ENCODE results near the gene SLC9A8.
"Not testable (repeated sequence)": the region's sequence is repeated elsewhere in the genome, so short reads cannot be mapped to it uniquely, and the experiment has no call there.

The SLC9A8 gene, protein sequence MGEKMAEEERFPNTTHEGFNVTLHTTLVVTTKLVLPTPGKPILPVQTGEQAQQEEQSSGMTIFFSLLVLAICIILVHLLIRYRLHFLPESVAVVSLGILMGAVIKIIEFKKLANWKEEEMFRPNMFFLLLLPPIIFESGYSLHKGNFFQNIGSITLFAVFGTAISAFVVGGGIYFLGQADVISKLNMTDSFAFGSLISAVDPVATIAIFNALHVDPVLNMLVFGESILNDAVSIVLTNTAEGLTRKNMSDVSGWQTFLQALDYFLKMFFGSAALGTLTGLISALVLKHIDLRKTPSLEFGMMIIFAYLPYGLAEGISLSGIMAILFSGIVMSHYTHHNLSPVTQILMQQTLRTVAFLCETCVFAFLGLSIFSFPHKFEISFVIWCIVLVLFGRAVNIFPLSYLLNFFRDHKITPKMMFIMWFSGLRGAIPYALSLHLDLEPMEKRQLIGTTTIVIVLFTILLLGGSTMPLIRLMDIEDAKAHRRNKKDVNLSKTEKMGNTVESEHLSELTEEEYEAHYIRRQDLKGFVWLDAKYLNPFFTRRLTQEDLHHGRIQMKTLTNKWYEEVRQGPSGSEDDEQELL

DNA sequence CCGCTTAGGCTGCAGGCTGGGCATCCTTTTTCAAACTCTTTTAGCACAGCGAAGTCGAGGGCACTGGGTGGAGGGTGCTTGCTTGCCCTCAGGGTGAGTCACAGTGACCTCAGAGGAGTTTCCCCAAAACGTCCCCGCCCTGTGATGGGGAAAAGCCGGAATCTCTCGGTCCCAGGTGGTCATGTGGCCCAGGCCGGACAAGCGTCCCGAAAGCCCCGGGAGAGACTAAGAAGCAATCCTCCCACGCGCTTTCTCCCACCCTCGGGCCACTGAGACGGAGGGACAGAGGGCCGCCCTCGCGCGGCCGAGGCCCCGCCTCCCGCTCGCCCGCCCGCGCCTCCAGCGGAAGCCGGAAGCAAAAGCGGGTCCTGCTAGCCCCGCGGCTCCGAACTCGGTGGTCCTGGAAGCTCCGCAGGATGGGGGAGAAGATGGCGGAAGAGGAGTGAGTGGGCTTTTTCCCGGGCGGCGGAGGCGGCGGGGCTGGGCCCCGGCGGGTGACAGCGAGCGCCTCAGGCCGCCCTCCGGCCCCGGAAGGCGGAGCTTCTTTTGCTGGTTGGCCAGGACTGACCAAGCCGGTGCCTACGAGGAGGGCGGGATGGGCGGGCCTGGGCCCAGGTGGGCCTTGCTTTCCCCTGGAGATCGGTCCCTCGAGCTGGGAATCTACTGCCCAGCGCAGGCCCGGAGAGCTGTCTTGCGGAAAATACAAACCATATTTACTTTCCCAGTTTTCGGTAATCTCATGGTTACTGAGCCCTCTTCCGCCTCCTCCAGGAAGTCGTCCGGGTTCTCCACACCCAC is at the start of gene SLC9A8:
TSS of gene SLC9A8 (plus strand) at position 322 of the 798 bp plus-strand sequence. CDS start at position 417, 95 bp downstream.
- FAIRE-seq = no peak

DNA sequence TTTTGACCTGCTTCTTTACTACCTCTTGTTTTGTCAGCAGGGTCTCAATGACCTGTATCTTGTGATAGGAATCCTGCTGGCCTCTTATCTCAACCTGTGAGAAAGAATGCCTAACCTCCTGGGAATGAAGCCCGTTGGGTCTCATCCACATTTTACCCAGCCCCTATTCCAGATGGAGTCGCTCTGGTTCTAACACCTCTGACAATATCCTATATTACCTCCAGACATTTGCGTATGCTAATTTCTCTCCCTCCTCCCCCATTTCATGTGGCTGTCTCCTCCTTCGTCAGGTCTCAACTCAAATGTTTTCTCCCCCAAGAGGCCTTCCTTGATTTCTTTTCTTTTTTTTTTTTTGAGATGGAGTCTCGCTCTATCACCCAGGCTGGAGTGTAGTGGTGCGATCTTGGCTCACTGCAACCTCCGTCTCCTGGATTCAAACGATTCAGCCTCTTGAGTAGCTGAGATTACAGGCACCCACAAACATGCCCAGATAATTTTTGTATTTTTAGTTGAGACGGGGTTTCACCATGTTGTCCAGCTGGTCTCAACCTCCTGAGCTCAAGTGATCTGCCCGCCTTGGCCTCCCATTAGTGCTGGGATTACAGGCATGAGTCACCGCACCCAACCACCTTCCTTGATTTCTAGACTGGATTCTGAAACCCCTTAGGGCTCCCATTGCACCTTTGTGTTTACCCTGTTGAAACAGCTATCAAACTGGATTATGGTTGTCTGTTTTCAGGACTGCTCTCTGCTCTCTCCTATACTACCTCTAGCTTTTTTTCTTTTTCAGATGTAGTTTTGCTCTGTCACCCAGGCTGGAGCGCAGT is 49.5 kb upstream of the SLC9A8 start:
- no peak for FAIRE-seq

DNA sequence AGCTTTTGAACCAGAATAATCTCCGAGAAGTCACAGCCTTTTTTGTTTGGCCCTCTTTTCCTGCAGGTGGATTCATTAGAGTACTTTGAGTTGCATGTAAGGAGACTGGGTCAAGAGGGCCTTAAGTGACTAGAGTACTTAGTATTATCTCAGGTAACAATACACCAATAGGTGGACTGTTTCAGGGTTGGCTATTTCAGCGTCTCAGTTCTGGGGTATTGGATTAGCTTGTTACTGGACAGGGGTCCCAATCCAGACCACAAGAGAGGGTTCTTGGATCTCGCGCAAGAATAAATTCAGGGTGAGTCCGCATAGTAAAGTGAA is 47.3 kb upstream of the SLC9A8 start:
- FAIRE-seq = no peak

DNA sequence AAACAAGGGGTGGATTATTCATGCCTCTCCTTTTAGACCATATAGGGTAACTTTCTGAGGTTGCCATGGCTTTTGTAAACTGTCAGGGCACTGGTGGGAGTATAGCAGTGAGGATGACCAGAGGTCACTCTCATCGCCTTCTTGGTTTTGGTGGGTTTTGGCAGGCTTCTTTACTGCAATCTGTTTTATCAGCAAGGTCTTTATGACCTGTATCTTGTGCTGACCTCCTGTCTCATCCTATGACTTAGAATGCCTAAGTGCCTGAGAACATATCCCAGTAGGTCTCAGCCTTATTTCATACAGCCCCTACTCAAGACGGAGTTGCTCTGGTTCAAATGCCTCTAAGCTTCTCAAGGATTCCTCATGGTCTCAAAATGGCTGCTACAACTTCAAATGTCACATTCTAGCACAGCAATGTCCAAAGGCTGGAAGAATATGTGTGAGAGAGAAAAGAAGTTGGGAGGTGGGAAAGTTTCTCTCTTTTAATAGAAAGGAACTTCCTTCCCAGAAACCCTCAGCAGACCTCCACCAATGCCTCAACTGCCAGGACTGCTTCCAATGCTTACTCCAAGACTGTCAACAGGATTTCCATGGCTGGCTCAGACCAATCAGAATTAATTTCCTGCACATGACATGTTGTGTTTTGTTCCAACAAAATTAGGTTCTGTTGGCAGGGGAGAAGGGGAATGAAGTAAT is 46.6 kb upstream of the SLC9A8 start:
- FAIRE-seq = no peak

GRCh38 chr20:49766979-49767521 is 45.6 kb upstream of the SLC9A8 start:
- no peak for FAIRE-seq

- no peak for FAIRE-seq
Measured at GRCh38 chr20:49768204-49769047, 44.2 kb upstream of the SLC9A8 start.

DNA sequence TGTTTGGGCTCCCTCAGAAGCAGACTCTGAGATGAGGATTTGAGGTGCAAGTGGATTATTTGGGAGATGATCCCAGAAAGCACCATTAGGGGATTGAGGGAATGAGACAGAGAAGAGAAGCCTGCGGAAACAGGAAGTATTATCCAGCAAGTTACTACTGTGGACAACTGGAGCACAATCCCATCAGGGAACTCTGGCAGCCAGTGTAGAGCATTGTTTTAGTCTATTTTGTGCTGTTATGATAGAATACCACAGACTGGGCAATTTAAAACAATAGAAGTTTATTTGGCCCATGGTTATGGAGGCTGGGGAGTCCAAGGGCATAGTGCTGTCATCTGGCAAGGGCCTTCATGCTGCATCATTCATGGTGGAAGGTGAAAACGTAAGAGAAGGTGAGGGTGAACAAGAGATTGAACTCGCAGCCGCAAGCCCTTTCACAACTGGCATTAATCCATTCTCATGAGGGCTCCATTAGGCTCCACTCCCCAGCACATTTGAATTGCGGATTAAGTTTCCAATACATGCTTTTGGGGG is 43.5 kb upstream of the SLC9A8 start:
- no peak for FAIRE-seq

- no peak for FAIRE-seq
Measured at GRCh38 chr20:49770634-49771033, 42.0 kb upstream of the SLC9A8 start.

DNA sequence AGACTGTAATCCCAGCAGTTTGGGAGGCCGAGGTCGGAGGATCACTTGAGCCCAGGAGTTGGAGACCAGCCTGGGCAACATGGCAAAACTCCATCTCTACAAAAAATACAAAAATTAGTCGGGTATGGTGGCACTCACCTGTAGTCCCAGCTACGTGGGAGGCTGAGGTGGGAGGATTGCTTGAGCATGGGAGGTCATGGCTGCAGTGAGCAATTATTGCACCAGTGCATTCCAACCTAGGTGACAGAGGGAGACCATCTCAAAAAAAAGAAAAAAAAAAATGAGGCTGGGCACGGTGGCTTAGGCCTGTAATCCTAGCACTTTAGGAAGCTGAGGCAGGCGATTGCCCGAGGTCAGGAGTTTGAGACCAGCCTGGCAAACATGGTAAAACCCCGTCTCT is 38.4 kb upstream of the SLC9A8 start:
- FAIRE-seq = not testable (repeated sequence)

GRCh38 chr20:49775229-49775693 is 37.4 kb upstream of the SLC9A8 start:
- FAIRE-seq = no peak

- no peak for FAIRE-seq
Measured at GRCh38 chr20:49779972-49780371, 32.7 kb upstream of the SLC9A8 start.

GRCh38 chr20:49781676-49782075 is 31.0 kb upstream of the SLC9A8 start:
- no peak for FAIRE-seq

GRCh38 chr20:49782439-49782838 is 30.2 kb upstream of the SLC9A8 start:
- not testable (repeated sequence) for FAIRE-seq

DNA sequence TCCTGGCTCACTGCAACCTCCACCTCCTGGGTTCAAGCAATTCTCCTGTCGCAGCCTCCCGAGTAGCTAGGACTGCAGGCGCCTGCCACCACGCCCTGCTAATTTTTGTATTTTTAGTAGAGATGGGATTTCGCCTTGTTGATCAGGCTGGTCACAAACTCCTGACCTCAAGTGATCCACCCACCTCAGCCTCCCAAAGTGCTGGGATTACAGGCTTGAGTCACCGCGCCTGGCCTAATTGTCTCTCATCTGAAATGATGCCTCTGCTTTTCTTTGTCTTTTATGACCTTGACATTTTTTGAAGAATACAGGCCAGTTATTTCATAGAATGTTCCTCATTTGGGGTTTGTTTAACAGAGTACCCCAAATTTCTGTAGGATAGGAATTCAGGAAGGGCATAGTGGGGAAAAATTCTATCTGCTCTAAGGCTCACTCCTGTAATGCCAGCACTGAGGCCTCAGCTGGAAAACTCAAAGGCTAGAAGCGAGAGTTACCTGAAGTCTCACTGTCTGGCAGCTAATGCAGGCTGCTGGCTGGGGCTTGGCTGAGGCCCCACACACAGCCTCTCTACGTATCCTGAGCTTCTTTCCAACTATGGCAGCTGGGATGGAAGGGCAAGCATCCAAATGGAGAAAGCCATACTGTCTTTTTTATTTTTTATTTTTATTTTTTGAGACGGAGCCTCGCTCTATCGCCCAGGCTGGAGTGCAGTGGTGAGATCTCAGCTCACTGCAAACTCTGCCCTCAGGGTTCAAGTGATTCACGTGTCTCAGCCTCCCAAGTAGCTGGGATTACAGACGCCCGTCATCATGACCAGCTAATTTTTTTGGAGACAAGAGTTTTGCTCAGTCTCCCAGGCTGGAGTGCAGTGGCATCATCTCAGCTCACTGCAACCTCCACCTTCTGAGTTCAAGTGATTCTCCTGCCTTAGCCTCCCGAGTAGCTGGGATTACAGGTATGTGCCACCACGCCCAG is 29.3 kb upstream of the SLC9A8 start:
- not testable (repeated sequence) for FAIRE-seq

- FAIRE-seq = no peak
Measured at GRCh38 chr20:49784291-49784690, 28.3 kb upstream of the SLC9A8 start.

- FAIRE-seq = no peak
Measured at GRCh38 chr20:49785149-49785851, 27.3 kb upstream of the SLC9A8 start.

DNA sequence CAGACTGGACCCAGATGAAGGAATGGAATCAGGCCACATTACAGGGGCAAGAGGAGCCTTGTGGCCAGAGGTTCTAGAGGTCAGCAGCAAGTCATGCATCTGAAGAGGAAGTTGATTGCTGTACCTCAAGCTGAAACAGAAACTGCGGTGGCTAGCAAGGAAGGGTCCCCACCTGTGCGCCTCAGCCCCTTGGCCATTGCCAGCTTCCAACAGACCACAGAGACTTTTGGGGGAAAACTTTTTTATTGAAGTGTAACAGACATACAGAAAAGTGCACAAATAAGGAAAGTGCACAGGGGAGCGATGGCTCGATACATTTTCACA is 26.8 kb upstream of the SLC9A8 start:
- no peak for FAIRE-seq

DNA sequence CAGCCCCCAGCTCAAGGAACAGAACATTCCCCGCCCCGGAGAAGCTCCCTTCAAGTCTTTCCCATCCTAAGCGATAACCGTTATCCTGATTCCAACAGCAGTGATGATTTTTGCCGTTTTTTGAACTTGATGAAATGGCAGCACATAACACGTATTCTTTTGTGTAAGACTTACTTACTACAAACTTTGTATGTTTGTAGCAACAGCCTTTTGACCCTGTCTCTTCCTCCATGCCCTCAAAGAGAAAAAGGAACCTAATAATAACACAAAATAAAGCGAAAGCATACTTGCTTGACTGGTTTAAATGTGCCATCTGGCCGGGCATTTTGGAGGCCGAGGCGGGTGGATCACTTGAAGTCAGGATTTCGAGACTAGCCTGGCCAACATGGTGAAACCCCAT is 26.4 kb upstream of the SLC9A8 start:
- no peak for FAIRE-seq
